Natural killer cell treated with Interleukin-12 subunit alpha and Interleukin-12 subunit beta and Interleukin-15 and Interleukin-18, amount 100 ng/mL, for 72 hours (primary cell): ENCODE results near the gene IRF8. TPM values are rescaled to one million over a fixed set of nuclear protein-coding genes. Genes with fewer than 3 reads are reported as not detected.
"Not testable (repeated sequence)": the region's sequence is repeated elsewhere in the genome, so short reads cannot be mapped to it uniquely, and the experiment has no call there.

ENCODE experiments used
- ATAC-seq, 2 donors: fragments of 150-1000 bp; cut with Tn5 transposase in 1 of 2; sonication (Bioruptor Pico), chemical (Tn5 transposase) in 1 of 2; 2 replicates each; pipeline ENCODE4 v1.10.0; 2021
- DNase-seq: peaks from one replicate; pipeline ENCODE4 v3.0.0; 2022; ENCODE audit warnings: low spot score
- H3K27ac Mint-ChIP-seq, 2 donors: 1 replicate in 1 of 2; 2 replicates in 1 of 2; pipeline ENCODE4 v1.8.0; 2022; ENCODE audit warnings: mixed read lengths in 2 of 2, mild to moderate bottlenecking in 1 of 2, moderate library complexity in 1 of 2
- H3K27me3 Mint-ChIP-seq, 2 donors: 1 replicate in 1 of 2; 2 replicates in 1 of 2; pipeline ENCODE4 v1.8.0; 2022; ENCODE audit warnings: mixed read lengths in 2 of 2
- H3K36me3 Mint-ChIP-seq: one replicate; pipeline ENCODE4 v1.8.0; 2022; ENCODE audit warnings: mixed read lengths
- H3K4me1 Mint-ChIP-seq, 2 donors: 1 replicate in 1 of 2; 2 replicates in 1 of 2; pipeline ENCODE4 v1.8.0; 2022; ENCODE audit warnings: low read depth in 2 of 2, mixed read lengths in 2 of 2, mild to moderate bottlenecking in 1 of 2
- H3K4me3 Mint-ChIP-seq: one replicate; pipeline ENCODE4 v1.8.0; 2022; ENCODE audit warnings: mixed read lengths
- H3K9me3 Mint-ChIP-seq: 2 replicates; pipeline ENCODE4 v1.8.0; 2022; ENCODE audit warnings: mixed read lengths
- total RNA-seq, 2 donors: library from RNA; stranded (reverse); gene quantifications; one replicate each; pipeline ENCODE4 v1.2.3, GENCODE V29; 2022

The IRF8 gene, protein sequence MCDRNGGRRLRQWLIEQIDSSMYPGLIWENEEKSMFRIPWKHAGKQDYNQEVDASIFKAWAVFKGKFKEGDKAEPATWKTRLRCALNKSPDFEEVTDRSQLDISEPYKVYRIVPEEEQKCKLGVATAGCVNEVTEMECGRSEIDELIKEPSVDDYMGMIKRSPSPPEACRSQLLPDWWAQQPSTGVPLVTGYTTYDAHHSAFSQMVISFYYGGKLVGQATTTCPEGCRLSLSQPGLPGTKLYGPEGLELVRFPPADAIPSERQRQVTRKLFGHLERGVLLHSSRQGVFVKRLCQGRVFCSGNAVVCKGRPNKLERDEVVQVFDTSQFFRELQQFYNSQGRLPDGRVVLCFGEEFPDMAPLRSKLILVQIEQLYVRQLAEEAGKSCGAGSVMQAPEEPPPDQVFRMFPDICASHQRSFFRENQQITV
- 100 to 1,000 TPM; 198 to 510 TPM for total RNA-seq

DNA sequence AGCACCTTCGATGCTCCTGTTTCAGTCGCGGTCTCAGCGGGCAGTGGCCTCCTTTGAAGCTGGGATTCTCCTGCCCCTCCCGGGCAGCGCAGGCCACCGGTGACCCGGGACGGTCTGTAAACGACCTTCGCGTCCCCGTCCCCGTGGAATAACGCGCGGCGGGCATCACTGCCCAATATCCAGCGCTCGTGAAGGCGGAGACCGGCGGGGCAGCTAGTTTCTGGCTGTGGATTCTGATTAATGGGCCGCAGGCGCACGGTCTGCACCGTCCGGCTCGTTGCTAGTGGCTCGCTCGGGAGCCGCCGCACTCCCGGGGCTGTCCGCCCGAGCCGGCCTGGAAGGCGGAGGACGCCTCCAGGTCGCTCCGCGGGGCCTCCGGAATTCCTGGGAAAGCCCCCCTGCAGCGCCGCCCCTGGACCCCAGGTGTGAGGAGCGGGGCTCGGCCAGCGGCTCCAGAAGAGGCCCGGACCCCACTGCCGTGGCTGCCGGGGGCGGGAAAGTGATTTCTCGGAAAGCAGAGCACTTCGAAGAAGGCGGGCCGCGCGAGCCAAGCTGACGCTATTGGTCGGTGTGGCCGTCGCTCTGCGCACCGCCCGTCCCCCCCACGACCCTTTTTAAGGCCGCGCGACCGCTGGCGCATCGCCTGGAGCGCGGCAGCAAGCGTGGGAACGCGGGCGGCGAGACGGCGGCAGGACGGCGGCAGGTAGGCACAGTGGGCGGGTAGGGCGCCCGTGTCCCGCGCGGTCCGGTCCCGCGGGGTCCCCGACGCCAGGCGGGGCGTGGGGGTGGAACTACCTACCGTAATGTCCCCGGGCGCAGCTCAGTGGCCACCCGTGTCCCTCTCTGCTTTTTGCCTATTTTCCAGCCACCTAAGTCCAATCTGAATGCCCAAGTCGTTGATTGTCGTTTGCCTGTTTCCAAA is at the start of gene IRF8:
Gene IRF8 (plus strand): TSS at position 642 of the 922 bp plus-strand sequence. CDS start 3,854 bp downstream, outside the sequence.
- peaks cover 32% of the 10 kb centered on the region for H3K36me3 Mint-ChIP-seq
- ATAC-seq, result peak; percentile 91 to 95
- H3K9me3 Mint-ChIP-seq, result no peaks in the 10 kb centered on the region
- H3K4me1 Mint-ChIP-seq, result peaks cover 53 to 54% of the 10 kb centered on the region in 2 donors
- H3K27me3 Mint-ChIP-seq, result no peaks in the 10 kb centered on the region
- peak within 1 kb of the TSS; percentile 81 to 95 for H3K27ac Mint-ChIP-seq
- peak; percentile 96 for DNase-seq
- H3K4me3 Mint-ChIP-seq, result peak within 1 kb of the TSS; percentile 97

DNA sequence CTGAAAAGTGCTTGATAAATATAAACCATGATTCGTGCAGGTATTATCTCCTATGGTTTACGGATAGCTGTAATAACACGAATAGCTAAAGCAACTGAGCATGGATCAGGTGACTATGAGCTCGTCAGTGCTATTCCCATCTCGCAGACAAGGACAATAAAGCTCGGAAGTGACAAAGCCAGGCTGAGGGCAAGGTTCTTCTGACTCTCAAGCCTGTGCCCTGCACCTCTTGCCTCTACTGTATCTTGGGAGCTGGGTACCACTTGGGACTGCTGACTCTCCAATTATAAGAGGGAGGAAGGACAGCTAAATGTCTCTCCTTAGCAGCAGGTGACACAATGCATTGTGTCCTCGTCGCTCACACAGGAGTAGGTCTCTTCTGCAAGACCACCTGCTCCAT is 49.6 kb upstream of the IRF8 start:
- H3K9me3 Mint-ChIP-seq, result no peaks in the 10 kb centered on the region
- H3K27me3 Mint-ChIP-seq, result peaks cover 10 to 13% of the 10 kb centered on the region in 2 donors
- H3K4me1 Mint-ChIP-seq, result peaks cover 38 to 45% of the 10 kb centered on the region in 2 donors
- no peak for DNase-seq
- no peak overlapping the region for H3K4me3 Mint-ChIP-seq
- H3K36me3 Mint-ChIP-seq, result no peaks in the 10 kb centered on the region
- ATAC-seq, result no peak
- peak overlapping the region in 1 of 2 donors; percentile 20 for H3K27ac Mint-ChIP-seq

DNA sequence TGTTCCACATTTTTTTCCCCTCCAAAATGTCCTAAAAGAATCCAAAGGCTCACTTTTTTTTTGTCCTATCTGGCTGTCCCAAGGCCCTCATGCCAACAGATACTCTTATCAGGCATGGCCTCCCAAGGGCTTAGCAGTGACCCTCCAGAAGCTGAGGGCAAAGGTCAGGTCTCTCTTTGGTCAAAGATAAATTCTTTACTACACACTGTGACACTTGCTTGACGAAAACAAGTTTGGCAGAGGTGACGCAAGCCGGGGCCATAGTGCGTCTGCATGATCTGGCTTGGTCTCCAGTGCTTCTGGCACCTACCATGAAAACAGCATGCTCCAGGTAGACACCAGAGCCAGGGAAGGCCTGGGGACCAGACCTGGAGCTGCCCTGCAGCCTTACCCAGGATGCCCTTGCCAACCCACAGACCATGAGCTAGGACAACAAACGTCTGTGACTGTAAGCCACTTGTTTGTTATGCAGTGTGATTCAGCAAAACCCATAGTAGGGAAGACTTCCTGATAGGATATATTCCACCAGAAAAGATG is 48.5 kb upstream of the IRF8 start:
- H3K9me3 Mint-ChIP-seq, result no peaks in the 10 kb centered on the region
- H3K27me3 Mint-ChIP-seq, result peaks cover 5 to 6% of the 10 kb centered on the region in 2 donors
- ATAC-seq, result no peak

DNA sequence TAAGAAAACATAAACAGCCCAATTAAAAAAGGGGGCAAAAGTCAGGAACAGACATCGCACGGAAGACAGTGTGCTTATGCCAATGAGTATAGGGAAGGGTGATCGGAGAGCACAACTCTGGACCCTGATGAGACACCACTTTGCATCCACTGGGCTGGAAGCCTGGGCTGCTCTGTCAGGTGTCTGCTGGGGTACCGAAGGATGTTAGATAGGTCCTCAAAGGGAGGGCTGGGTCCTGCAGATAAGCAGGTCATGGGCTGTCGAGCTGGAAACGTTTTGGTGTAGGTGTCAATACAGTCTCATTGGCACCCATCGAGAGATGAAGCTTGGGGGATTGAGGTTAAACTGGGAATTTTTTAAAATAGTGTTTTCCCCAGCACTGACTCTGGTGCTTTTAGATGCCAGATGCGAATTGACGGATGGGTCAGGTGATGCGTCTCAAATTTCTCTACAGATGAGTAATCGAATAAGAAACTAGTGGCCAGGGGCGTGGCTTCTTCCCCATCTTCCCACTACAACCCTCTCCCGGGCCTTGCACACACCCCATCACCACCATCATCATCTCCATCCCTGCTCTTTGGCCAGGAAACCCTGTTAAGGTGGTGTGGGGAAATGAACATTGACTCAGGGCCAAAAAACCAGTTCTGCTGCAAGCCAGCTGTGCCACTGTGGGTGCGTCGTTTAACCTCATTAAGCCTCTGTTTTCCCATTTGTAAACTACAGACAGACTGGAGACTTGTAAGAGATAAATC is 47.8 kb upstream of the IRF8 start:
- H3K9me3 Mint-ChIP-seq, result no peaks in the 10 kb centered on the region
- ATAC-seq, result no peak
- H3K27me3 Mint-ChIP-seq, result peaks cover 5 to 11% of the 10 kb centered on the region in 2 donors
- H3K36me3 Mint-ChIP-seq, result peaks cover 6% of the 10 kb centered on the region
- H3K4me1 Mint-ChIP-seq, result peaks cover 37 to 46% of the 10 kb centered on the region in 2 donors
- no peak for DNase-seq
- no peak overlapping the region for H3K4me3 Mint-ChIP-seq
- H3K27ac Mint-ChIP-seq, result peak overlapping the region in 1 of 2 donors; percentile 63

More for the DNA sequence above, 48.5 kb upstream of the IRF8 start:
- H3K36me3 Mint-ChIP-seq, result peaks cover under 1% of the 10 kb centered on the region
- DNase-seq, result no peak
- H3K4me1 Mint-ChIP-seq, result peaks cover 29 to 39% of the 10 kb centered on the region in 2 donors
- H3K4me3 Mint-ChIP-seq, result no peak overlapping the region
- peak overlapping the region in 1 of 2 donors; percentile 63 for H3K27ac Mint-ChIP-seq

DNA sequence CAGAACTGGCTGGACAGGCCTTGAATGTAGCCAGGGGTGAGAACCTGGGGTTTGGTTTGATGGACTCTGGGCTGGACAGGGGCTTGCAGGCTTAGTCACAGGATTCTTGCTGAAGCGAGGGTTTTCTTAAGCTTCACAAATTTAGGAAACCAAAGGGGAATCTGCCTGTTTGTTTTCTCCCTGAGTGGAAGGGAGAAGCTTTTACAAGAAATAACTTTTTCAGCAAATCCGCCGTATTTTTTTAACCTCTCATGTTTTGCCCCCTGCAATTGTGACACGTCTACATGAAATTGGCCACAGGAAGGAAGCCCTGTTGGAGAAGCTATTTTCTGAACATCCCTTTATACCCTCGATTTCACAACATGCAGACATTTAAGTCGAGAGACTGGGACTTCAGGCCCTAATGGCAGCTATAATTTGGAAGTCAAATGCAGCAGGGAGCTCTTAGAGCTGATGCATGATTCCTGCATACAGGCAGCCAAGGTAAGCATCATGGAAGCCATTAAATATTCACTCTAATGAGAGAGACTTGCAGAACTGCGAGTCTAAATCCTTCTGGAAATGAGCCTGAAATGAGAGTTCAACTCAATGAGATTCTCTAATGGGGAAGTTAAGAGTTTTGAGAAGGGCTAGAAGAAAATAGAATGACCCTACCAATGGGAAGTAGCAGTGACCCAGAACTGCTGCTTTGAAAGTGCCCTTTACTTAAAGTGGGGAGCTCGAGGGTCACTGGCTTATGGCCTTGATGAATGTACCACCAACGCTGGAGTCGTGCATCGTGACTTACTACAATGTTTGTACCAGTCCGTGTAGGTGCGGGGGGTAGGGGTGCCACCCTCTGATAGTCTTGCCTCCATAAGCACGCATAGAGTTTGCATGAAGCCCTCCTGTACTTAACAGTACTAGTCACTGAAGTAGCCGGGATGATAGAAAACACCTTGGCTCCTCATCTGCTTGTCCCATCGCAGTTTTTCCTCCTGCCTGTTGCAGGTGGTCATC is 45.1 kb upstream of the IRF8 start:
- peak overlapping the region; percentile 56 to 65 for H3K27ac Mint-ChIP-seq
- peaks cover 0 to 11% of the 10 kb centered on the region in 2 donors for H3K27me3 Mint-ChIP-seq
- peaks cover 47 to 56% of the 10 kb centered on the region in 2 donors for H3K4me1 Mint-ChIP-seq
- ATAC-seq (peak; percentile 41 to 42), DNase-seq (no peak)
- peak overlapping the region; percentile 28 for H3K4me3 Mint-ChIP-seq
- peaks cover 6% of the 10 kb centered on the region for H3K36me3 Mint-ChIP-seq
- H3K9me3 Mint-ChIP-seq, result no peaks in the 10 kb centered on the region

DNA sequence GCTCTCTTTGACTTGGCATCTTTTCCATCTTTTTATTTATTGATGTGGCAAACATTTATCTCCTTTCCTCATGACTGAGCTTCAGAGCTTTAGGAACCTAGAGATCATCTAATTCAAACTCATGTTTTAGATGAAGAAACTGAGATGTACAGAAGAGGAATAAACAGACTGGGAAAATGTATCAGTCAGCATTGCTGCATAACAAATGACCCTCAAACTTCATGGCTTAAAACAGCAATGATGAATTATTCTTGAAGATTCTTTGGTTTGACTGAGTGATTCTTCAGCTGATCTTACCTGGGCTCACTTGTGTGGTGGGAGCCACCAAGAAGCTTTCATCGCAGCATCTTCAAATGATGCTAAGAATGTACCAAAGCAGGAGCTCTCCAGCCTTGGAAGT is 44.0 kb upstream of the IRF8 start:
- H3K4me1 Mint-ChIP-seq, result peaks cover 54 to 62% of the 10 kb centered on the region in 2 donors
- H3K9me3 Mint-ChIP-seq, result peaks cover 3% of the 10 kb centered on the region
- peaks cover 6% of the 10 kb centered on the region for H3K36me3 Mint-ChIP-seq
- H3K27me3 Mint-ChIP-seq, result peaks cover 0 to 6% of the 10 kb centered on the region in 2 donors
- no peak for DNase-seq
- H3K4me3 Mint-ChIP-seq, result no peak overlapping the region
- H3K27ac Mint-ChIP-seq, result no peak overlapping the region
- no peak for ATAC-seq

DNA sequence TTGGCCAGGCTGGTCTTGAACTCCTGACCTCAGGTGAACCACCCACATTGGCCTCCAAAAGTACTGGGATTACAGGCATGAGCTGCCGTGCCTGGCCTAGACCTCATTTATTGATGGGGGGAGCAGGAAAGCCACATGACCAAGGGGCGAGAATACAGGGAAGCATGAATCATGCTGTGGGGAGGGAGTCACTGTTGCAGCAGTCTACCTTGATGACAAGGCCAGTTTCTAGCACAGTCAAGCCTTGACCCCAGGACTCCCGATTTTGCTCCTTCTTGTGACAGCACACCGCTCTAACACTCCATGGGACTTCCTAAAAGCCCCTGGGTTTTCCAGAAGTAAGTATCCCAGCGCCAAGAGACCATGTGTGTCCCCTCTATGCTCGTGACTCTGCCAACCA is 42.9 kb upstream of the IRF8 start:
- Mint-ChIP-seq H3K27ac (peak overlapping the region; percentile 67 to 89), H3K4me3 (peak overlapping the region; percentile 81)
- peak; percentile 57 to 63 for ATAC-seq

DNA sequence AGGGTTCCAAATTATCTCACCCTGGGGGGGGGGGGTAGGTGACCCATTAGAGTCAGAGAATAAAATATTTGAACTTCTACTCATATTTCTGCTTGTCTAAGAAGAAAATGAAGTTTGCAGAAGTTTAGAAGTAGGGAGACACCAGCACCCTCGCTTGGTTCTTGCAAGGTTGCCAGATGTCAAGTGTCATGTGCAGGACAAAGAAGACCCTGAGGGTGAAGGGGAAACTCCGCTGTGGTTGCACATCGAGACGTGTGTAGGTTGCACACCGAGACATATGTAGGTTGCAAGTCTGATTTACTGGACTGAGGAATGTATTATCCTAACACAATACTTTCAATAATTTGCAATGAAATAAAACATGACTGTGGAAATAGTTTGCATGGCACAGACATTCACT is 42.4 kb upstream of the IRF8 start:
- ATAC-seq, result no peak
- Mint-ChIP-seq H3K4me1 (peaks cover 48 to 60% of the 10 kb centered on the region in 2 donors), H3K4me3 (peak overlapping the region; percentile 11), H3K36me3 (peaks cover 6% of the 10 kb centered on the region), H3K27me3 (peaks cover 0 to 6% of the 10 kb centered on the region in 2 donors), H3K9me3 (peaks cover 3% of the 10 kb centered on the region), H3K27ac (peak overlapping the region in 1 of 2 donors; percentile 89)
- DNase-seq, result no peak

More for the DNA sequence above, 42.9 kb upstream of the IRF8 start:
- H3K36me3 Mint-ChIP-seq, result peaks cover 6% of the 10 kb centered on the region
- peaks cover 3% of the 10 kb centered on the region for H3K9me3 Mint-ChIP-seq
- H3K4me1 Mint-ChIP-seq, result peaks cover 49 to 64% of the 10 kb centered on the region in 2 donors
- no peak for DNase-seq
- H3K27me3 Mint-ChIP-seq, result peaks cover 0 to 6% of the 10 kb centered on the region in 2 donors

DNA sequence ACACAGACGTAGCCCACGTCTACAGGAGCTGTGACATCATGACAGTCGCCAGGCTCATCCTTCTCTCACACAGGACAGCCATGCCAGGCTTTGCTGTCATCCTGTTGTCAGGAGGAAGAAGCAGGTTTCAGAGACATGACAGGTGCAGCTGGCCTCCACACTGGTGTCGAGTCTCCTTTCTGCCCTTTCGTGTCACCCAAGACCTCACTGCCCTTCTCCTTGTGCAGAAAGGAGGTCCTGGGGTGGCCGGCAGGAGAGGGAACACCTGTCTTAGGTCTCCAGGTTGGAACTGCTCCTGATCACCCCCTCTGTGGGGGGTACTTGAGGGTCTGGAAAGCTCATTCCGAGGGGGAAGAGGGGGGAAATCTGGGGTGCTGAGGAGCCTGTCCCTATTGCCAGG is 41.6 kb upstream of the IRF8 start:
- ATAC-seq, result no peak
- H3K27me3 Mint-ChIP-seq, result peaks cover 0 to 6% of the 10 kb centered on the region in 2 donors
- H3K9me3 Mint-ChIP-seq, result peaks cover 3% of the 10 kb centered on the region
- no peak overlapping the region for H3K4me3 Mint-ChIP-seq
- no peak for DNase-seq
- peaks cover 6% of the 10 kb centered on the region for H3K36me3 Mint-ChIP-seq
- H3K27ac Mint-ChIP-seq, result no peak overlapping the region
- peaks cover 51 to 60% of the 10 kb centered on the region in 2 donors for H3K4me1 Mint-ChIP-seq

DNA sequence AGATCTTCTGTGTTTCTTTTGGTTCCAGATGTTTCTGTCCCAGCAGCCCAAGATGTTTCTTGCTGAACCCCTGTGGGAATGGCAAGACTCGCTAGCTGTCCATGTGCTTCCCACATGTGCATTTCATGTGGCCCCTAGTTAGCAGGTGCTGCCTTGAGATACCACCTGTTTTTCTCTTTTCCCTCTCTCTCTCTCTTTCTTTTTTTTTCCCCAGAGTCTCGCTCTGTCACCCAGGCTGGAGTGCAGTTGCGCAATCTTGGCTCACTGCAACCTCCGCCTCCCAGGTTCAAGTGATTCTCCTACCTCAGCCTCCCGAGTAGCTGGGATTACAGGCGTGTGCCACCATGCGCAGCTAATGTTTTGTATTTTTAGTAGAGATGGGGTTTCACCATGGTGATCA is 40.4 kb upstream of the IRF8 start:
- H3K4me3 Mint-ChIP-seq, H3K36me3 Mint-ChIP-seq, DNase-seq, H3K27me3 Mint-ChIP-seq, ATAC-seq, H3K9me3 Mint-ChIP-seq: not testable (repeated sequence)
- Mint-ChIP-seq H3K27ac (peak overlapping the region in 1 of 2 donors; percentile 80), H3K4me1 (peaks cover 44 to 55% of the 10 kb centered on the region in 2 donors)

DNA sequence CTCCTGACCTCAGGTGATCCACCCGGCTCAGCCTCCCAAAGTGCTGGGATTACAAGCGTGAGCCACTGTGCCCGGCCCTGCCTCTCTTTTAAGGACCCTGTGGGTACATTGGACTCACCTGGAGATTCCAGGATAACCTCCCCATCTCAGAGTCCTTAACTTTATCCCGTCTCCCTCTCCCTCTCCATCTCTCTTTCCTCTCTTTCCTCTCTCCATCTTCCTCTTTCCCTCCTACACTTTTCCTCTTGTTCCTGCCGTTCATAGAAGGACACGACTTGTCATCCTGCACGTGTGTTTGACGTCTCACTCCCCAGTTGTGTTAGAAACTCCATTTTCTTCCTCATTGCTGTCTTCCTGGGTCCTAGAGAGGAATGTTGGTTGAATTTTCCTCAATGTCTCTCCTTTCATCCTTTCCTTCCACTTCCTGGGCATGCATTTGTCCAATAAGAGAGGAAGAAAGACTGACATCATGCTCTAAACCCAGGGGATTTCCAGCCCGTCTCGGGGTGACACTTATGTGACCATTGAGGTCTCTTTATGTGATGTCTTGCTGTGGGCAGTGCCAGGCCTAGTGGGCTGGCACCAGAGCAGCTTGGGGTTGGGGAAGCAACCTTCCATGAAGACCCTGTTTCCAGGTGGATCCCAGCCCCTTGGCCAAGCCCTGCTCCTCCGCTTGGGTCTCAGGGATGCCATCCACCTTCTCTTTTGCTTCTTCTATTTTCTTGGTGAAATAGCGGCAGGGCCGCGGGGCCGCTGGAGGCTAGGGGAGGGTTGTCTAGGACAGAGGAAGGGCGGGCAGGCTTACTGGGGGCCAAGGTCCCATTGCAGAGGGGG is 39.8 kb upstream of the IRF8 start:
- DNase-seq, result peak; percentile 73
- H3K27me3 Mint-ChIP-seq, result peaks cover 0 to 6% of the 10 kb centered on the region in 2 donors
- H3K9me3 Mint-ChIP-seq, result peaks cover 3% of the 10 kb centered on the region
- H3K27ac Mint-ChIP-seq, result peak overlapping the region; percentile 51 to 80
- peak overlapping the region; percentile 38 for H3K4me3 Mint-ChIP-seq
- H3K36me3 Mint-ChIP-seq, result peaks cover 6% of the 10 kb centered on the region
- peak; percentile 72 to 81 for ATAC-seq
- H3K4me1 Mint-ChIP-seq, result peaks cover 37 to 51% of the 10 kb centered on the region in 2 donors
